Renal pelvis (tissue), 4 donors: ENCODE results near the gene PTGES3L. TPM values are rescaled to one million over a fixed set of nuclear protein-coding genes. Genes with fewer than 3 reads are reported as not detected.
"Not testable (repeated sequence)": the region's sequence is repeated elsewhere in the genome, so short reads cannot be mapped to it uniquely, and the experiment has no call there.

Experiments used
- DNase-seq: peaks from one replicate; pipeline ENCODE4 v3.0.0-alpha.2; 2013
- polyA plus RNA-seq, 3 donors: library from polyadenylated mRNA; unstranded; fragments of 120-200 nt; gene quantifications; one replicate each; pipeline ENCODE4 v1.2.1, GENCODE V29; 2013; ENCODE audit not compliant: insufficient read length in 3 of 3

PTGES3L gene
- polyA plus RNA-seq, 3 donors: 1.1 to 2.6 (median 2.3) TPM

- no peak for DNase-seq
Observed at GRCh38 chr17:43014649-43015542, 35.0 kb upstream of the PTGES3L start.

- DNase-seq: no peak
Observed at GRCh38 chr17:43014020-43014648, 34.3 kb upstream of the PTGES3L start.

GRCh38 chr17:43013296-43013695 is 33.4 kb upstream of the PTGES3L start:
- no peak for DNase-seq

GRCh38 chr17:43011728-43012472 is 32.0 kb upstream of the PTGES3L start:
- no peak for DNase-seq

- DNase-seq: no peak
Observed at GRCh38 chr17:43010667-43011308, 30.9 kb upstream of the PTGES3L start.

GRCh38 chr17:43006639-43007551 is 27.0 kb upstream of the PTGES3L start, which contains the start of gene IFI35:
Gene IFI35 (plus strand): TSS chr17:43006784. CDS start chr17:43006948, 164 bp downstream.
- no peak for DNase-seq

GRCh38 chr17:43003542-43004172 is 23.8 kb upstream of the PTGES3L start:
- no peak for DNase-seq

GRCh38 chr17:43000894-43001293 is 21.0 kb upstream of the PTGES3L start:
- DNase-seq: not testable (repeated sequence)

- DNase-seq: no peak
Observed at GRCh38 chr17:42999003-42999525, 19.2 kb upstream of the PTGES3L start.

GRCh38 chr17:42997984-42998938 is 18.4 kb upstream of the PTGES3L start, which contains the start of gene RPL27:
Gene RPL27 (plus strand): TSS chr17:42998419. CDS start chr17:42998751, 332 bp downstream.
- DNase-seq: peak; percentile 100

- no peak for DNase-seq
Observed at GRCh38 chr17:42997390-42997983, 17.6 kb upstream of the PTGES3L start.

- not testable (repeated sequence) for DNase-seq
Observed at GRCh38 chr17:42993913-42994312, 14.0 kb upstream of the PTGES3L start.

GRCh38 chr17:42992872-42993271 is 13.0 kb upstream of the PTGES3L start:
- no peak for DNase-seq

- no peak for DNase-seq
Observed at GRCh38 chr17:42991471-42991870, 11.6 kb upstream of the PTGES3L start.

GRCh38 chr17:42989726-42990652 is 10.1 kb upstream of the PTGES3L start:
- DNase-seq: no peak

GRCh38 chr17:42989141-42989540 is 9.3 kb upstream of the PTGES3L start:
- no peak for DNase-seq

GRCh38 chr17:42985225-42985624 is 5.3 kb upstream of the PTGES3L start:
- DNase-seq: no peak
